NCI-H748 (cell line): Measurements from ENCODE around the gene SESN1.

Experiments used
- DNase-seq: peaks from one replicate; lab custom pipeline; 2025; ENCODE audit not compliant: unreplicated experiment; lab: John Stamatoyannopoulos, UW

SESN1 gene

GRCh38 chr6:108966855-108967755 is 127.5 kb downstream of the SESN1 start:
- DNase-seq: peak; percentile 5

- DNase-seq: no peak
These were observed 128.4 kb downstream of the SESN1 start for GRCh38 chr6:108966251-108966650.

- no peak for DNase-seq
These were observed 132.7 kb downstream of the SESN1 start for GRCh38 chr6:108961985-108962384.

DNA sequence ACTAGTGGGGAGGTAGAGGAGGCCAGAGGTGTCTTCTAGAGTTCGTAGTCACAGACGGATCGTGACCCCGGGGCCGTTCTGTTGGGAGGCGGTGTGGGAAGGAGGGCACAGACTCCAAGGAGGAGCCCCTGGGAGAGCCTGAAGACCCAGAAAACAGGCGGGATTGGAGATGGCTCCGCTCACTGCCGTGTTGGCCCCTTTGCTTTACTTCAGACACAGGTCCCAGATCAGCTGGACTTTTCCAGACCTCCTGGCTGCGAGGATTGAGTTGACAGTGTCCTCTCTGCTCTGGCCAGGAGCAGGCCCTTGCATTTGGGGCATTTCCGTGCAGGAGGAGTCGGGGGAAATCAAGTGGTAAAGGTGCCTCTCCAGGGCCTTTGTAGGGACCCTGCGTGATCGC is 133.6 kb downstream of the SESN1 start:
- no peak for DNase-seq

- no peak for DNase-seq
These were observed 134.0 kb downstream of the SESN1 start for GRCh38 chr6:108960601-108961000.

- no peak for DNase-seq
These were observed 134.6 kb downstream of the SESN1 start for GRCh38 chr6:108959972-108960582.

DNA sequence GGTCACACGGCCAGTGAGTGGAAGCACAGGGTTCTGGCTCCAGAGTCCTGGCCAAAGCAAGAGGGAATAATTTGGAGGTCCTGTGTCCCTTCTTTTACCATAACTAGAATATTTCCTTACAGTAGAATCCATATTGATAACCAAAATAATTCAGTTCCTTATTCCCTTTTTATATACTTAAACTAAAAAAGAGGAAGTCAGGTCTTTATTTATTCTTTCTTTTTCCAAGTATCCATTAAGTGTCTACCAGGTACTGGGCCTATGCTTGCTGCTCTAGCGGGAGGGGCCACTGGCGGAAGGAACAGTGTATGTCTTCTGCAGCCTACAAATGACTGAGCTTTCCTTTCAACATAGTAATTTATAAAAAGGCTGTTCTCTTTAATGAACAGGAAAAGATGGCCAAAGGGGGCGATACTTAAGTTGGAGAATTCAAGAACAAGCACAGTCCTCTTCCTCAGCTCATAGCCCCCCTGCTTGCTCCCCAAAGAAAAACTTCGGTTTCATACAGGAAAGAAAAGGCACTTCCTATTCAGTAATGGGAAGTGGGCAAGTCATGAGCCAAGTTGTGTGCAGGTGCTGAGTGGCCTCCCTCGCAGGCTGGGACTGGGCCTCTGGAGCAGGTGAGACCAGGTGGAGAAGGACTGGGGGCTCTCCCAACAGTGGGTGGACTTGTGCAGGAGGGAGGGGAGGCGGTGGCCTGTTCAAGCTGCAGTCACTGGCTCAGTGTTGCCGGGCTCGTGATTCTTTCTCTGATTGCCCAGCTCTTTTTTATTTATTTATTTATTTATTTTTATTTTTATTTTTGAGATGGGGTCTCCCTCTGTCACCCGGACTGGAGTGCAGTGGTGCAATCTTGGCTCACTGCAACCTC is 135.5 kb downstream of the SESN1 start:
- no peak for DNase-seq

DNA sequence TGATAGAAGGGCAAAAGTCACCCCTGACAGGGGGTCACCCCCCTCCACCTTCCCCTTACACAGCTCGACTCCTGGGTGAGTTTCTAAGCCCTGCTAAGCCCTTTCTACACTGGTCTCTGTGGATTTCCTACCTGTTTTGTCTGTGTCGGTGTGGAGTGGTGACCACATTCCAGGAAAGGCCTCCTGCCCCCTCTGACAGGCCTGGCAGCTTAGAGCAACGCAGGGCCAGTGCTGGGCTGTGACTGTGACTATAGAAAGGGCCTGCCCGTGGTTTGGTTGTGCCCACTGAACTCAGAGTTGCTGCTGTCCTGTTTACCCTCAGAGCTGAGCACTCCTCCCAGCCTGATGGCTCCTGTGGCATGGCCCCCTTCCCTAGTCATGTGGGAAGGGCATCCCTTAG is 137.4 kb downstream of the SESN1 start:
- no peak for DNase-seq

- DNase-seq: no peak
These were observed 139.2 kb downstream of the SESN1 start for GRCh38 chr6:108955329-108955949.

DNA sequence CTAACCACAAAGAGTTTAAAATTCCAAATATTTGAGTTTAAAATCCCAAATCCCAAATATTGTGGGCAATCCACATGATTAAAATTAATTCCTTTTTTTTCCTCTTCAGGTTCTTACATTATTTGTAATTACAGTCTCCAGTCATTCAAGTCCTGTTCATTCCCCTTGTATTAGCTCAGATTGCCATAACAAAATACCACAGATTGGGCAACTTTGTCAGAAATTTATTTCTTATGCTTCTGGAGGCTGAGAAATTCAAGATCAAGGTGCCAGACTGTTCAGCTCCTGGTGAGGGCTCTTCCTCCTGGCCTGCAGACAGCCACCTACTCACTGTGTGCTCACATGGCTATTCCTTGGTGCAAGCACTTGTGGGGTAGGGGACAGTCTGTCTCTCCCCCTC is 141.0 kb downstream of the SESN1 start:
- no peak for DNase-seq

- no peak for DNase-seq
These were observed 141.7 kb downstream of the SESN1 start for GRCh38 chr6:108952776-108953486.

DNA sequence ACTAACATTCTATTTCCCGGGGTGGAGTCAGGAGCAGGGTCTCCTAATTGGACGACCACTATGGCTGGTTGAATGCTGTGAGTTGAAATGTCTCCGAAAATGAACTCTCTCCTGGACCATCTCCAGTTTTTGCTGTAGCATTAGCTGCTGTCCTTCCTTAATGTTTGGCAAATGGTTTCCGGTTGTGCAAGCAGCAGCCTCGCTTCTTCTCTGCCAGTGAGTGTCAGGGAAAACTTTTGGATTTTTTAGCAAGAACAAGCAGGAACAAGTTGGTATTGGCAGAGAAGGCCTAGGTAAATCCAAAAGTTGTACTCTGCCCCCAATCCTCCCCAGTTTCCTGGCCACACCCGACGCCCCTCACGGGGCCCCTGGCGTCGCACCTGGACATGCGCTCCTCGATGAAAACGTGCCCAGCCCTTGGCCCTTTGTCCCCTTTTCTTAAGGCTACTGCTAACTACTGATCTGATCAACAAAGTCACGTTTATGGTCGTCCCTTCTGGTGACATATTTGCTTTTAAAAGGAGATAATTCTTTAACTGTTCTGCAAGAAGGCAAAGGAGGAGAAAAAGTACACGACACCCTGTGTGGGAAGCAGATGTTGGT is 143.2 kb downstream of the SESN1 start:
- no peak for DNase-seq

DNA sequence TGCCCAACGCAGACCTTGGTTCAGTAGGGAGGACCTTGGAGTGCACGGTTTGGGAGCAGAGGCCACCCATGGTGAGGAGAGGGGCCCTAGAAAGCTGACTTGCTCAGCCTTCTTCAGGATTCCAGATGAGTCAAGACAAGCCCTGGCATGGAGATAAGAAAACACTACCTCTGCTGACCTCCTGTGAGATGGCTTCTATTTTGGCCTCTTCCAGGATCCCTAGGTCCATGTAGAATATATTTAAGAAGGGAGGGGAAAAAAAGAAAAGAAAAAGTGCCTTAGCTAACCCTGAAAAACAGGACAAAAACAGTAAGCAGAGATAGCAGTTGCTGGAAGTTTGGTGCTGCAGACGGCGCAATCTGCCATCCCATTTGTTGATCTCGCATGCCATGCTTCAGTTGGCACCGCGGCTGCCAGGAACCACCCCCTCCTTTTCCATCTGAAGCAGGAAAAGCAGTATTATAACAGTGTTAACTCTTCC is 146.4 kb downstream of the SESN1 start:
- no peak for DNase-seq

GRCh38 chr6:108947114-108947854 is 147.4 kb downstream of the SESN1 start:
- DNase-seq: peak; percentile 29

DNA sequence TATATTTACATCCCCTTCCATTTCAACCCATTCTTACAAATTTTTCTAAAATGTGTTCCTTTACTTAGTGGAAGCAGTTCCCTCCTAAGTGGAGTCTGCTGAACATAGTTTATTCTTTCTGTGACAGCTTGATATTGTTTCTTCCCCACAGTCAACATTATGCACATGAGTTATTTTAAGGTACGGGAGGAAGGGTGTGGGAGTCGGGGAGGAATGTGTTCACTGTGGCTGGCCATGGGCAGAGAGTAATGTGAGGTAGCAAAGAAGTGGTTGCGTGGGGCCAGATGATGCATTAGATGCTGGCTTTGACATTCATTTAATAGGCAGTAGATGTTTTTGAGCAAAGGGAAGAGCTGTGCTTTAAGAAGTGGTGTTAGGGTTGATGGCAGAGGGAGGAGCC is 148.0 kb downstream of the SESN1 start:
- DNase-seq: no peak

DNA sequence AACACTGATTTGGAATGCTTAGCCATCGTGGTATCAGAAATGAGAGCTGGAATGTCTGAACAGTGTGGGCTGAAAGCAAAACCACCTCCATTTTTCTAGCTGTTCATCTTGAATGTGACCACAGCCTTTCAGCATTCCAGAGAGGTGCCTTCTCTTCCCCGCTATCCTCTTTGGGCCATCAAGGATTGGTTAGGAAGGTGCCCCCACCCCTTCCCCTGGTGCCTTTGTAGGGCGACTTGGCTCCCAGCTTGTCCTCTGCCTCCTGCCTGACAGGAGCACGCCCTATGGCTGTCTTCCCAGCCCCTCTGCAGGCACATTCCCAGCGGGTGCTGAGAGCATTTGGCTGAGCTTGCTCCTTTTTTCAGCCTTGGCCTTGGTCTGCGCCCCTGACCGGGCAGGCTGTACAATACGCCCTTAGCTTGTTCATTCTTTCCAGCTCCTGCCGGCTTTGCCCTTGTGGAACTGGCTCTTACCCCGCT is 148.9 kb downstream of the SESN1 start:
- DNase-seq: no peak

- no peak for DNase-seq
These were observed 149.7 kb downstream of the SESN1 start for GRCh38 chr6:108944707-108945680.

DNA sequence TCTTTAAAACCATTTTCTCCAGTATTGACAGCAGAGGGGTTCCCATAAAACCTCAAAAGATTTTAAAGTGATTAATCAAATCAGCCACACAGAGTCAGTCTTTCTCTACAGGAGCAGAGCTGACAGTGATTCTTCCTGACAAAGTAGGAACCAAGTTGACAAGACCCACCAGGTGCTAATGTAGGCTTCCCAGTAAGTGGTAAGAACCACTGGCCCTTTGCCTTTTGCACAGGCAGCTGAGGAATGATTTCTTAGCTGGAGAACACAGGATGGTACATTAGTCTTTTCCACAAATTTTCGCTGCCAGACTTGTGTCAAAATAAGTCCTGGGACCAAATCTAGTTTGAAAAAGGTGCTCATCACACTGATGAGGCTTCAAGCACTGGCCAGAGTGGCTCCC is 150.6 kb downstream of the SESN1 start:
- DNase-seq: no peak
